ENCODE measurements around the gene SETX.

The SETX gene

DNA sequence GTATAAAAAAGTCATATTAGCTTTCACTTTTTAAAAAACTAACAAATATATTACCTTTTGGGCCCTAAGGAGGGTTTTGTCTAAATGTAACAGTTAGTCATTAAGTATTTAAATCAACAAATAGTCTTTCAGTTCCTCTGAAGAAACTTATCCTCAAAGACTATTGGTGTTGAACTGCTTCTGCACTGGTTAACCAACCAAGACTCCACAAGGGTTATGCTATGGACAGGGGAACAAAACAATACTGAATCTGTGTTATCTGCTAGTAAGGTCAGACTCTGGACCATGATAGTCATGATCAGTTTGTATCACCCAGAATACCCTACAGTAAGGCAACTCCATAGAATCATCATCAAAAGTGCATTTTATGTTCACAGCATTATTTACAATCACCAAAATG, 42.4 kb downstream of the SETX start:
- no peak overlapping the region for H3K4me3 ChIP-seq (ENCODE audit: low read depth, low read length)
- TF ChIP-seq, protein P1, sequence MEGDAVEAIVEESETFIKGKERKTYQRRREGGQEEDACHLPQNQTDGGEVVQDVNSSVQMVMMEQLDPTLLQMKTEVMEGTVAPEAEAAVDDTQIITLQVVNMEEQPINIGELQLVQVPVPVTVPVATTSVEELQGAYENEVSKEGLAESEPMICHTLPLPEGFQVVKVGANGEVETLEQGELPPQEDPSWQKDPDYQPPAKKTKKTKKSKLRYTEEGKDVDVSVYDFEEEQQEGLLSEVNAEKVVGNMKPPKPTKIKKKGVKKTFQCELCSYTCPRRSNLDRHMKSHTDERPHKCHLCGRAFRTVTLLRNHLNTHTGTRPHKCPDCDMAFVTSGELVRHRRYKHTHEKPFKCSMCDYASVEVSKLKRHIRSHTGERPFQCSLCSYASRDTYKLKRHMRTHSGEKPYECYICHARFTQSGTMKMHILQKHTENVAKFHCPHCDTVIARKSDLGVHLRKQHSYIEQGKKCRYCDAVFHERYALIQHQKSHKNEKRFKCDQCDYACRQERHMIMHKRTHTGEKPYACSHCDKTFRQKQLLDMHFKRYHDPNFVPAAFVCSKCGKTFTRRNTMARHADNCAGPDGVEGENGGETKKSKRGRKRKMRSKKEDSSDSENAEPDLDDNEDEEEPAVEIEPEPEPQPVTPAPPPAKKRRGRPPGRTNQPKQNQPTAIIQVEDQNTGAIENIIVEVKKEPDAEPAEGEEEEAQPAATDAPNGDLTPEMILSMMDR (IDR thresholded peaks at IDR 0.05; ENCODE audit: low read depth, low read length, missing control alignments): no peak
- no peak for DNase-seq (ENCODE audit: low read depth)

DNA sequence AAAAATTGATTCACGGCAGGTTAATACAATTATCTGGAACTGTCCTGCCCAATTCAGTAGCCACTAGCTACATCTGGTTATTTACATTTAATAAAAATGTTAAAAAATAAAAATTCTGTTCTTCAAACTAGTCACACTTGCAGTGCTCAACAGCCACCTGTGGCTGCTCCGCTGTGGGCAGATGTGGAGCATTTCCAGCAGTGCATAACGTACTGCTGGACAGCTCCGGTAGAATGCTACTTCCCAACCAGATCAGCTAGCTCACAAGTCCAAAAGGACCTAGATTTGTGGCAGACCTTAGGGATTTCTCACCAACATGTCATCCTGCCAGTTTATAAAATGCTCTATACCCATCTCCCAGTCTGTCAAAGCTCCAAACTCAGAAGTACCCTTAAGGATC, 42.8 kb downstream of the SETX start:
- no peak overlapping the region for H3K4me3 ChIP-seq (ENCODE audit: low read depth, low read length)
- no peak for DNase-seq (ENCODE audit: low read depth)
- TF ChIP-seq, protein P1 (IDR thresholded peaks at IDR 0.05; ENCODE audit: low read depth, low read length, missing control alignments): no peak

DNA sequence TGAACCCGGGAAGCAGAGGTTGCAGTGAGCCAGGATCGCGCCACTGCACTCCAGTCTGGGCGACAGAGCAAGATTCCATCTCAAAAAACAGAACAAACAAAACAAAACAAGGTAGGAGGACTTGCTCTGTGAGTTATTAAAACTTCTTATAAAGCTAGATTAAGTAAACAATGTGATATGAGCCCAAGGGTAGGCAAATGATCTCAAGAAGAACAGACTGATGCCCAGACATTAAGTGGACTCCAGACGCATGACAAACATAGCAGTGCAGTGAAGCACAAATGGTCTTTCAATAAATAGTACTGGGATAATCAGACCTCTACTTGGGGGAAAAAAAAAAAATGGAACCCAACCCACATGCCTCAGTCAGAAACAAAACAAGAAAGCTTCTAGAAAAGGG, 45.7 kb downstream of the SETX start:
- TF ChIP-seq, protein P1 (IDR thresholded peaks at IDR 0.05; ENCODE audit: low read depth, low read length, missing control alignments): no peak
- DNase-seq (ENCODE audit: low read depth): no peak
- H3K4me3 ChIP-seq (ENCODE audit: low read depth, low read length): no peak overlapping the region

DNA sequence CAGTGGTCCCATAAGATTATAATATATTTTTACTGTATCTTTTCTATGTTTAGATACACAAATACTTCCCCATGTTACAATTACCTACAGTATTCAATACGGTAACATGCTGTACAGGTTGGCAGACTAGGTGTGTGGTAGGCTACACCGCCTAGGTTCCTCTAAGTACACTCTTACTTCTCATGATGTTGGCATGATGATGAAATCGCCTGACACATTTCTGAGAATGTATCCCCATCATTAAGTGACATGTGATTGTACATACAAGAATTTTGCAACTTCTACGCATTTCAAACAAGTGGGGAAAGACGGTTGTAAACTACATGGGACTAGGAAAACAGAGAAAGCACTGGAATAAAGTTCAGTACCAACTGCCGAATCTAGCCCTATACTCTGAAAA, 53.3 kb downstream of the SETX start:
- TF ChIP-seq, protein P1 (IDR thresholded peaks at IDR 0.05; ENCODE audit: low read depth, low read length, missing control alignments): no peak
- no peak for DNase-seq (ENCODE audit: low read depth)
- no peak overlapping the region for H3K4me3 ChIP-seq (ENCODE audit: low read depth, low read length)

DNA sequence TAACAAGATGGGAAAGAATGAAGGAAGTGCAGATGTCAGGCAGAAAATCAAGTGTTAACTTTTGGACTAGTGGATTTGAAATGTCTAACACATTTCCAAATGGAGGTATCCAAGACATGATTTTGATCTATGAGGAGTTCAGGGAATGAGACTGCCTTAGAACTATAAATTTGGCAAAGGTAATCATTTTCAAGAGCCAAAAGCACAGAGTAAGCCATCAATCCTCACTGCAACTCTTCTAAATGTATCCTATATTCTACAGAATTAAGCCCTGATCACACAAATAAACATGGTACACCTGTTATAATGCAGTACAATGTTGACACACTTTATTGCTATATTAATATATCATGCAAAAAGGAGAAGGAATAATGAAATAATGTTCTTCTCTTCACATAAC, 55.6 kb downstream of the SETX start:
- DNase-seq (ENCODE audit: low read depth): no peak
- TF ChIP-seq, protein P1 (IDR thresholded peaks at IDR 0.05; ENCODE audit: low read depth, low read length, missing control alignments): no peak
- no peak overlapping the region for H3K4me3 ChIP-seq (ENCODE audit: low read depth, low read length)

DNA sequence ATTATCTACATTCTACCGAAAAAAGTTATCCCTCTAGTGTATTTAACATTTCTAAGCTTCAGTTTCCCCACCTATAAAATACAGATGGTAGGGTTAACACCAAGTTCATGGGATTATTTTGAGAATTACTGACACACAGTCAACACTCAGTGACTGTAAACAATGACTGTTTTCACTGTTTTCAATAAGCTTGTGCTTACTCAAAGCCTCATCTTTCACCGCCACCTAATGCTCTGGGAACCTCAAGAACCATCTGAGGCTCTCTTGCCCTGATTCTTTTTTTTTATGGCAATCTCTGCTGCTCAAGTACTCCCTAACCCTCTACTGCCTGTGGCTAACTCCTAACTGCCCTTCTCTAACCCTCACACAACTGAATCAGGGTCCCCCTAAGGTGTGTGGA, 59.6 kb downstream of the SETX start:
- H3K4me3 ChIP-seq (ENCODE audit: low read depth, low read length): no peak overlapping the region
- TF ChIP-seq, protein P1 (IDR thresholded peaks at IDR 0.05; ENCODE audit: low read depth, low read length, missing control alignments): no peak
- DNase-seq (ENCODE audit: low read depth): no peak

DNA sequence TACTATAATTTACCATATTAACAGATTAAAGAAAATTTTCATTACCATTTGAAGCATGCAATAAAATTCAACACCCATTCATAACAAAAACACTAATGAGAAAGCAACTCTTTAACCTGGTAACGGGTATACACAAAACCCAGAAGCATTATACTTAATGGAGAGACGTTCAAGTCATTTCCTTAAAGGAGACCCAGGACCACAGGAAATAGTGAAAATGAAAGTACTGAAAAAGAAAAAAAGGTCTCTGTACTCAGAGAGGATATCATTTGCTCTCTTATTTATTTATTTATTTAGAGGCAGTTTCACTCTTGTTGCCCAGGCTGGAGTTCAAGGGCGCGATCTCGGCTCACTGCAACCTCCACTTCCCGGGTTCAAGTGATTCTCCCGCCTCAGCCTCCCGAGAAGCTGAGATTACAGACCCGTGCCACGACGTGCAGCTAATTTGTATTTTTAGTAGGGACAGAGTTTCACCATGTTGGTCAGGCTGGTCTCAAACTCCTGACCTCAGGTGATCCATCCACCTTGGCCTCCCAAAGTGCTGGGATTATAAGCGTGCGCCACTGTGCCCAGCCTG, 61.6 kb downstream of the SETX start:
- TF ChIP-seq, protein P1 (IDR thresholded peaks at IDR 0.05; ENCODE audit: low read depth, low read length, missing control alignments): no peak
- DNase-seq (ENCODE audit: low read depth): no peak
- H3K4me3 ChIP-seq (ENCODE audit: low read depth, low read length): no peak overlapping the region

Data from GM12864 (cell line).